Loucy (cell line): Measurements from ENCODE around the gene BRICD5.
A peak's percentile ranks its signal among the peaks of the same experiment; 100 is the strongest.

ENCODE experiments used
- H2AFZ ChIP-seq: fragments of 200-600 bp; sonication (generic); 2 replicates; pipeline ENCODE4 v1.6.0; 2016; ENCODE audit warnings: antibody characterized with exemption, mild to moderate bottlenecking, low read length, moderate library complexity
- H3F3A ChIP-seq: fragments of 200-600 bp; 2 replicates; pipeline ENCODE4 v1.6.0; 2016; ENCODE audit warnings: antibody characterized with exemption, low read depth, mild to moderate bottlenecking
- H3K27me3 ChIP-seq: fragments of 200-600 bp; sonication (generic); 2 replicates; pipeline ENCODE4 v1.6.1; 2014; ENCODE audit warnings: low read length, mild to moderate bottlenecking; ENCODE audit not compliant: insufficient read depth, poor library complexity, severe bottlenecking
- H3K36me3 ChIP-seq: fragments of 200-600 bp; sonication (generic); 2 replicates; pipeline ENCODE4 v1.6.1; 2016; ENCODE audit warnings: low read length; ENCODE audit not compliant: insufficient read depth
- H3K4me1 ChIP-seq: fragments of 200-600 bp; sonication (generic); 2 replicates; pipeline ENCODE4 v1.5.1; 2014; ENCODE audit warnings: low read length, mild to moderate bottlenecking; ENCODE audit not compliant: insufficient read depth, poor library complexity, severe bottlenecking
- H3K4me2 ChIP-seq: fragments of 200-600 bp; sonication (generic); 2 replicates; pipeline ENCODE4 v1.6.0; 2014; ENCODE audit warnings: antibody characterized with exemption, low read length, low read depth, mild to moderate bottlenecking; ENCODE audit not compliant: poor library complexity, severe bottlenecking
- H3K4me3 ChIP-seq: fragments of 200-600 bp; sonication (generic); 2 replicates; pipeline ENCODE4 v1.5.1; 2014; ENCODE audit warnings: low read length, mild to moderate bottlenecking, mixed read lengths; ENCODE audit not compliant: poor library complexity, severe bottlenecking
- H3K79me2 ChIP-seq: fragments of 200-600 bp; sonication (generic); 2 replicates; pipeline ENCODE4 v1.6.1; 2014; ENCODE audit warnings: low read length; ENCODE audit not compliant: insufficient read depth
- H3K9ac ChIP-seq: fragments of 200-600 bp; sonication (generic); 2 replicates; pipeline ENCODE4 v1.6.0; 2014; ENCODE audit warnings: mild to moderate bottlenecking, low read depth, low read length, moderate library complexity; ENCODE audit not compliant: poor library complexity, severe bottlenecking
- H3K9me2 ChIP-seq: fragments of 200-600 bp; sonication (generic); replicated peaks from 2 replicates; pipeline ENCODE4 v1.6.1; 2016; ENCODE audit warnings: low read depth, low read length, mixed read lengths
- H3K9me3 ChIP-seq: fragments of 200-600 bp; sonication (generic); 2 replicates; pipeline ENCODE4 v1.6.1; 2014; ENCODE audit warnings: mild to moderate bottlenecking, antibody characterized with exemption, low read length, low read depth; ENCODE audit not compliant: insufficient read depth
- H4K20me1 ChIP-seq: fragments of 200-600 bp; sonication (generic); 2 replicates; pipeline ENCODE4 v1.6.0; 2014; ENCODE audit warnings: antibody characterized with exemption, low read length, mild to moderate bottlenecking; ENCODE audit not compliant: insufficient read depth, poor library complexity, severe bottlenecking
- CTCF ChIP-seq: fragments of 200-600 bp; sonication (generic); conservative IDR thresholded peaks from 2 replicates; pipeline ENCODE4 v1.5.1; 2014; ENCODE audit warnings: mild to moderate bottlenecking, antibody characterized with exemption, low read length
- EZH2phosphoT487 ChIP-seq: fragments of 200-600 bp; IDR thresholded peaks from 2 replicates; pipeline ENCODE4 v1.6.1; 2018; ENCODE audit warnings: antibody characterized with exemption, mild to moderate bottlenecking, moderate library complexity, borderline replicate concordance

Gene BRICD5

GRCh38 chr16:2228161-2228824 is 17.6 kb upstream of the BRICD5 start:
- Histone ChIP-seq H3K4me1 (no peaks in the 10 kb centered on the region), H3K79me2 (peaks cover 41% of the 10 kb centered on the region), H3K9me2 (no peaks in the 10 kb centered on the region), H3F3A (no peaks in the 10 kb centered on the region), H3K9ac (no peak overlapping the region), H4K20me1 (peaks cover 3% of the 10 kb centered on the region), H2AFZ (no peak overlapping the region), H3K9me3 (no peaks in the 10 kb centered on the region), H3K4me2 (no peak overlapping the region), H3K27me3 (no peaks in the 10 kb centered on the region), H3K36me3 (no peaks in the 10 kb centered on the region; the same call in 1 of the 2 replicates), H3K4me3 (no peak overlapping the region)
- TF ChIP-seq CTCF = no peak

- H3K27me3 ChIP-seq = no peaks in the 10 kb centered on the region
These were observed 16.3 kb upstream of the BRICD5 start for GRCh38 chr16:2226918-2227317.

GRCh38 chr16:2226245-2226793 is 15.7 kb upstream of the BRICD5 start:
- Histone ChIP-seq H3F3A (no peaks in the 10 kb centered on the region), H3K9me3 (no peaks in the 10 kb centered on the region), H3K9ac (no peak overlapping the region), H3K36me3 (no peaks in the 10 kb centered on the region), H3K4me1 (no peaks in the 10 kb centered on the region), H4K20me1 (peaks cover 3% of the 10 kb centered on the region), H3K4me2 (peak overlapping the region; percentile 79), H3K79me2 (peaks cover 41% of the 10 kb centered on the region), H3K4me3 (peak overlapping the region; percentile 38), H3K9me2 (no peaks in the 10 kb centered on the region), H2AFZ (no peak overlapping the region), H3K27me3 (no peaks in the 10 kb centered on the region)
- no peak for TF ChIP-seq EZH2phosphoT487
- no peak for TF ChIP-seq CTCF

More at GRCh38 chr16:2226918-2227317, 16.3 kb upstream of the BRICD5 start:
- Histone ChIP-seq H3K4me2 (peak overlapping the region; percentile 79), H3F3A (no peaks in the 10 kb centered on the region), H3K4me1 (no peaks in the 10 kb centered on the region), H3K79me2 (peaks cover 41% of the 10 kb centered on the region), H3K9me3 (no peaks in the 10 kb centered on the region), H3K4me3 (no peak overlapping the region), H3K36me3 (no peaks in the 10 kb centered on the region), H2AFZ (no peak overlapping the region), H3K9me2 (no peaks in the 10 kb centered on the region), H4K20me1 (peaks cover 3% of the 10 kb centered on the region), H3K9ac (no peak overlapping the region)
- no peak for TF ChIP-seq EZH2phosphoT487
- TF ChIP-seq CTCF = no peak
